ENCODE results near the gene IRX4.

IRX4 gene

GRCh38 chr5:1836176-1836890 lies 46.4 kb downstream of the IRX4 start:
- no peak for DNase-seq (ENCODE audit: low spot score)

- DNase-seq (ENCODE audit: low spot score) = no peak
Observed at GRCh38 chr5:1835431-1835830, 47.3 kb downstream of the IRX4 start.

- DNase-seq (ENCODE audit: low spot score) = no peak
Observed at GRCh38 chr5:1834721-1835429, 47.9 kb downstream of the IRX4 start.

- DNase-seq (ENCODE audit: low spot score) = no peak
Observed at GRCh38 chr5:1834022-1834551, 48.6 kb downstream of the IRX4 start.

GRCh38 chr5:1833264-1834021 lies 49.3 kb downstream of the IRX4 start:
- no peak for DNase-seq (ENCODE audit: low spot score)

- DNase-seq (ENCODE audit: low spot score) = no peak
Observed at GRCh38 chr5:1832511-1833250, 50.0 kb downstream of the IRX4 start.

- DNase-seq (ENCODE audit: low spot score) = no peak
Observed at GRCh38 chr5:1831677-1832313, 50.9 kb downstream of the IRX4 start.

- DNase-seq (ENCODE audit: low spot score) = no peak
Observed at GRCh38 chr5:1831257-1831656, 51.5 kb downstream of the IRX4 start.

GRCh38 chr5:1830571-1831228 lies 52.0 kb downstream of the IRX4 start:
- DNase-seq (ENCODE audit: low spot score) = no peak

GRCh38 chr5:1827886-1828397 lies 54.8 kb downstream of the IRX4 start:
- DNase-seq (ENCODE audit: low spot score) = no peak

Data from GM03348 (cell line).